Stomach smooth muscle (tissue), 2 donors: ENCODE data around the gene SRRM5.

ENCODE experiments used
- H3K27ac ChIP-seq: one replicate; pipeline ENCODE4 v1.7.0; 2013; ENCODE audit warnings: mild to moderate bottlenecking, low read length, inconsistent platforms
- H3K27me3 ChIP-seq, 2 donors: one replicate each; pipeline ENCODE4 v1.7.0; 2013; ENCODE audit warnings: low read length in 2 of 2; ENCODE audit not compliant: insufficient read depth in 2 of 2, control insufficient read depth in 1 of 2
- H3K36me3 ChIP-seq, 2 donors: one replicate each; pipeline ENCODE4 v1.7.0; 2013; ENCODE audit warnings: low read length in 2 of 2; ENCODE audit not compliant: control insufficient read depth in 2 of 2, insufficient read depth in 2 of 2
- H3K4me1 ChIP-seq: one replicate; pipeline ENCODE4 v1.7.0; 2013; ENCODE audit warnings: low read length; ENCODE audit not compliant: control insufficient read depth, insufficient read depth
- H3K4me3 ChIP-seq, 2 donors: one replicate each; pipeline ENCODE4 v1.7.0; 2013; ENCODE audit warnings: low read length in 2 of 2
- H3K9ac ChIP-seq, 2 donors: one replicate each; pipeline ENCODE4 v1.7.0; 2013; ENCODE audit warnings: low read length in 2 of 2, mild to moderate bottlenecking in 1 of 2
- H3K9me3 ChIP-seq, 2 donors: one replicate each; pipeline ENCODE4 v1.7.0; 2013; ENCODE audit warnings: low read length in 2 of 2; ENCODE audit not compliant: control insufficient read depth in 2 of 2
- donor health status: healthy.
- donor health status: Pancreatic carcinoma.

SRRM5 gene, protein sequence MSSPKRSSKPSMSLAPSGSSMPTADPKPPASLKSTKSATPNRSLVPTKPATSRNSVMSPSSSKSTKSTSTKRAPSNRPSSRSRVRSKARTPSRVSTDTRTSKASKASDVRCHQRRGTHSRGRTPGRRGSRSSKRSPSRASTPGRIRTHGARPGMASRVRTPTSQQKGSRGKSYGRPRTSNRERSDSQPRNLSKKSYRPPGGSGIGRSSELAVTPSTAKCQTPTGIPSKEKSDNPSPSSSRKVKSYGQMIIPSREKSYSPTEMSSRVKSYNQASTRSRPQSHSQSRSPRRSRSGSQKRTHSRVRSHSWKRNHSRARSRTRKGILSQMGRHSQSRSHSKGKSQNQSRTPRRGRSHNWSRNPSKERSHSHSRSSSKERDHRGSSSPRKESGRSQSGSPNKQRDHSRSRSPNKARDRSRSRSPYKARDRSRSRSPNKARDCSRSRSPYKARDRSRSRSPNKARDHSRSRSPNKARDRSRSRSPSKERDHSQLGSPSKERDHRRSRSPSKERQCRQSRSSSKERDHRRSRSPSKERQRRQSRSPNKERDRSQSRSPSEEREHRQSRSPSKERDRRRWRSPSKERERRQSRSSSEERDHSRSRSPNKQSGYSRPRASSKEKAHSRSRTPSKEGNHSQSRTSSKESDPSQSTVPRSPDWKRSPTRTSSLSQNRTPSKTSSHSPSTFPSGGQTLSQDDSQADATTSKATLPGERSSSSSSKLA

DNA sequence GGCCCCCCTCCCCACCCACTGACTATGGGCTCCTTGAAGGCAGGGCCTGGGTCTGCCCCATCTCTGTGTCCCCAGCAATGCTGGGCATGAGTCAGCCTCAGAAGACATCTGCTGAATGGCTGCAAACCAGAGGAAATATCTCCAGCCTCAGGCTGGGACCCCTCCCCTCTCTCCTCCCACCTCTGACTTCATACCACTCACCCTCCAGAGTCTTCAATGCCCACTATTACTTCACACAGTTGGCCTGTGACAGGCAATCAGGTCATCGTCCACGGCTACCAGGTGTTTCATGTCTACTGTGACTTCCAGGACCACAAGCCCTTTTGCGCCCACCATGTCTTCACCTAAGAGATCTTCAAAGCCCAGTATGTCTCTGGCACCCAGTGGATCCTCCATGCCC lies at the start of gene SRRM5:
TSS of gene SRRM5 (plus strand) at position 301 of the 400 bp plus-strand sequence. CDS start at position 335, 34 bp downstream.
- Histone ChIP-seq H3K9ac (no peak within 1 kb of the TSS), H3K4me3 (no peak within 1 kb of the TSS), H3K9me3 (no peaks in the 10 kb centered on the region), H3K27ac (no peak within 1 kb of the TSS), H3K4me1 (no peaks in the 10 kb centered on the region), H3K36me3 (peaks cover 19 to 23% of the 10 kb centered on the region in 2 donors), H3K27me3 (no peaks in the 10 kb centered on the region)

DNA sequence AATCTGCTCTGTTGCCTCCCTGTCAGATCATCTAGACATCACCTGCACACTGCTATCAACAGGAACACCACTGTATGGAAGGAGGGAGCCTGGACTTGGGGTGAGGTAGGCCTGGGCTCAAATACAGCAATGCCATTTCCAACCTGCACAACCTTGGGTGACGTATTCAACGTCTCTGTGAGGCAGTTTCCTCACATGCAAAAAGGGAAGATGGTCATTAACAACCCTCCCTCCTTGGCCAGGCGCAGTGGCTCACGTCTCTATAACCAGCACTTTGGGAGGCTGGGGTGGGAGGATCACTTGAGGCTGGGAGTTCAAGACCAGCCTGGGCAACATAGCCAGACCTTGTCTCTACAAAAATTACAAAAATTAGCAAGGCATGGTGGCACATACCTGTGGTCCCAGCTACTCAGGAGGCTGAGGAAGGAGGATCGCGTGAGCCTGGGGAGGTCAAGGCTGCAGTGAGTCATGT lies 49.6 kb upstream of the SRRM5 start:
- Histone ChIP-seq H3K9me3 (no peaks in the 10 kb centered on the region), H3K27ac (peak overlapping the region; percentile 62), H3K9ac (no peak overlapping the region), H3K4me1 (peaks cover 18% of the 10 kb centered on the region), H3K4me3 (peak overlapping the region in 1 of 2 donors; percentile 40), H3K27me3 (no peaks in the 10 kb centered on the region), H3K36me3 (peaks cover 11 to 13% of the 10 kb centered on the region in 2 donors)

DNA sequence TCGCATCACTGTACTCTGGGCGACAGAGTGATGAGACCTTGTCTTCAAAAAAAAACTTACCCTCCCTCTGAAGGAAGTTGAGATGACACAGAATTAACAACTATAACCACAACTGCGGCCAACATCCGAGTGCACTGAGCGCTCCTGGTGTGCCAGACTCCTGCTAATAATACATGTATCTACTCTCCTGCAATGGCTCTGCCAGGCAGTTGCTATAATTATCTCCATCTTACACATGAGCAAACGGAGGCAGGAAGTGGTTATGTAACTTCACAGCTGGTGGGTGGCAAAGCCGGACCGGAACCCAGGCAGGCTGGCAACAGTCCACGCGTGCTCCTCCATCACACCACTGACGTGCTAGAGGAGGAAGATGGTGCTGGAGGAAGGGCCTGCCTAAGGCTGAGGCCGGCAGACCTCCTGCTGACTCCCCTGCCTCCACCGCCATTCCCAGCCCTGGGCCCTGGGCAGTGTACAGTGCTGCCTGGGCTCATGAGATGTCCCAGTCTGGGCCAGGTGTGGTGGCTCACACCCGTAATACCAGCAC lies 49.1 kb upstream of the SRRM5 start:
- Histone ChIP-seq H3K27ac (peak overlapping the region; percentile 62), H3K9me3 (no peaks in the 10 kb centered on the region), H3K4me3 (peak overlapping the region in 1 of 2 donors; percentile 40), H3K4me1 (peaks cover 18% of the 10 kb centered on the region), H3K9ac (no peak overlapping the region), H3K36me3 (peaks cover 10 to 11% of the 10 kb centered on the region in 2 donors), H3K27me3 (no peaks in the 10 kb centered on the region)

DNA sequence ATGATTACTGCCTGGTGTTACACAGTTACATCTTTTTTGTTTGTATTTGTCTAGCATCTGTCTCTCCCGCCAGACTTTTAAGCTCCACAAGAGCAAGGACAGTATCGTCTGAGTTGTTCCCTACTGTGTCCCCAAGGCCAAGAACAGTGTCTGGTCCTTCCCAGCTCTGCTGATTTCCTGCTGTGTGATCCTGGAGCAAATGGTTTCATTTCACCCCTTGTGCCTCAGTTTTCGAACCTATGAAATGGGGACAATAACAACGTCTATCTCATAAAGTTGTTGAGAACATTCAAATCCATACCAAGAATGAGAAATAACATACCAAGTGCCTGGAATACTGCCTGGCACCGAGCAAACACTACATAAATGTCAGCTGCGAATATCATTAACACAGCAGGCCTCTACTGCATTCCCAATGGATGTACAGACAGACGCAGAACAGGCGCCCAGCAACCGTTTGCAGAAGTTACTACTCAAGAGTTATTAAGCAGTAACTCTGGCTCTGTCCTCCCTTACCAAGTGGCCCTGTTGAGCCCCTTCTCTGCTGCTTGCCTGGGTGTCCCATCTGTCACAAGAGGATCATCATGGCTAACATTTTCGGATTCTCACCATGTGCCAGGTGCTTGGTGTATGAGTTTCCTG lies 48.0 kb upstream of the SRRM5 start:
- Histone ChIP-seq H3K27ac (no peak overlapping the region), H3K9ac (no peak overlapping the region), H3K4me1 (peaks cover 18% of the 10 kb centered on the region), H3K9me3 (no peaks in the 10 kb centered on the region), H3K27me3 (no peaks in the 10 kb centered on the region), H3K36me3 (peaks cover 8 to 11% of the 10 kb centered on the region in 2 donors), H3K4me3 (no peak overlapping the region)

DNA sequence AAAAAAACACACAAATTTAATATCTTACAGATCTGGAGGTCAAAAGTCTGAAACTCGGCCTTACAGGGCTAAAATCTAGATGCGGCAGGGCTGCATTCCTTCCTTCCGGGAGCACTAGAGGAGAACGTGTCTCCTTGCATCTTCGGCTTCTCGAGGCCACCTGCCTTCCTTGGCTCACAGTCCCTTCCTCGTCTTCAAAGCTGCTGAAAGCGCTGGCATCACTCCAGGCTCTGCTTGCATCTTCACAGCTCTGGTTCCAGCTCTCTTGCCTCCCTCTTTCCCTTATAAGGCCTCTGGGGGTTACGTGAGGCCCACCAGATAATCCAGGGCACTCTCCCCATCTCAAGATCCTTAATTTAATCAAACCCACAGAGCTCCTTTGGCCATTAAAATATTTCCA lies 47.1 kb upstream of the SRRM5 start:
- peaks cover 8 to 11% of the 10 kb centered on the region in 2 donors for H3K36me3 ChIP-seq
- H3K9me3 ChIP-seq: no peaks in the 10 kb centered on the region
- H3K27ac ChIP-seq: no peak overlapping the region
- no peak overlapping the region for H3K9ac ChIP-seq
- no peak overlapping the region for H3K4me3 ChIP-seq
- no peaks in the 10 kb centered on the region for H3K27me3 ChIP-seq
- H3K4me1 ChIP-seq: peaks cover 18% of the 10 kb centered on the region

DNA sequence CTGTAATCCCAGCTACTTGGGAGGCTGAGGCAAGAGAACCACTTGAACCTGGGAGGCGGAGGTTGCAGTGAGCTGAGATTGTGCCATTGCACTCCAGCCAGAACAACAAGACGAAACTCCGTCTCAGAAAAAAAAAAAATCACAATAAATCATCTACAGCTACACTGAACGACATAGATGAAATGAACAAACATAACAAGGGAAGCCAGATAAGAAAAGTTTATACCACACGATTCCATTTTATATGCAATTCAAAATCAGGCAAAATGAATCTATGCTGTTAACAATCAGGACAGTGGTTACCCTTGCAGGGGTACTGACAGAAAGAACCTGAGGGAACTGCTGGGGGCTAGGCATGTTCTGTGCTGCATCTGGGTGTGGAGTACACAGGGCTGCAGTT lies 42.2 kb upstream of the SRRM5 start:
- Histone ChIP-seq H3K4me1 (peaks cover 8% of the 10 kb centered on the region), H3K9ac (no peak overlapping the region), H3K36me3 (no peaks in the 10 kb centered on the region), H3K4me3 (no peak overlapping the region), H3K27me3 (no peaks in the 10 kb centered on the region), H3K27ac (no peak overlapping the region), H3K9me3 (no peaks in the 10 kb centered on the region)

DNA sequence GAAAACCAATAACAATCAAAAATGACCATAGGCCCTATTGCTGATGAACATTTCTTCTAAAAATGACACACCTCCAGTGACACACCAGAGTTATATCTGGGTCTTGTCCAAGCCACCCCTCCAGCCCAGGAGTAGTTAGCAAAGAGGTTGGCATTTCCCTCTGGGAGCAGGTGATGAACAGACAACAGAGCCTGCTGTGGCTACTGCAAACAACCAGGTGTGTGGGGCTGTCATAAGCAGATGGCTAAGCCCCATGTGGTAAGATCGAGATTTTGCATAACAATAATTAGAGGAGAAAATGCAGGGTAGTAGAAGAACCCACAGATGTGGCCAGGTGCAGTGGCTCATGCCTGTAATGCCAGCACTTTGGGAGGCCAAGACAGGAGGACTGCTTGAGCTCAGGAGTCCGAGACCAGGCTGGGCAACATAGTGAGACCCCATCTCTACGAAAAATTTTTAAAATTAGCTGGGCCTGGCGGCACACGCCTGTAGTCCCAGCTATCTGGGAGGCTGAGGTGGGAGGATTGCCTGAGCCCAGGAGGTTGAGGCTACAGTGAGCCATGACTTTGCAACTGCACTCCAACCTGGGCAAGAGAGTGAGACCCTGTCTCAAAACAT lies 41.6 kb upstream of the SRRM5 start:
- H3K4me3 ChIP-seq: no peak overlapping the region
- H3K27ac ChIP-seq: no peak overlapping the region
- no peaks in the 10 kb centered on the region for H3K9me3 ChIP-seq
- peaks cover 10% of the 10 kb centered on the region for H3K4me1 ChIP-seq
- H3K27me3 ChIP-seq: no peaks in the 10 kb centered on the region
- no peak overlapping the region for H3K9ac ChIP-seq
- H3K36me3 ChIP-seq: no peaks in the 10 kb centered on the region

DNA sequence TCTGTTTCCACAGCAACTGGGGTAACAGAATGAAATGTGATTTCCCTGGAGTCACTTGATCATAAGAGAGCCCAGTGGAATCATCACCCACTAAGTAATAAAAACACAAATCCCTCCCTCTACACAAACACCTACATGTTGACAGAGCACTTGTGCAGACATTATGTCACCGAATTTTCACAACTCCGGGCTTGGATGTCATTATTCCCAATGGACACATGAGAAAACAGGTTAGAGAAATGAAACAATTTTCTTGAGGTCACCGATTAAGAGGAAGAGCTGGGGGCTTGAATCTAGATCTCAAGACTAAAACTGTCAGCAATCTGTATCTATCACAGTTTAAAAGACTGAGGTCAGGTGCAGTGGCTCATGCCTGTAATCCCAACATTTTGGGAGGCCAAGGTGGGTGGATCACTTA lies 39.7 kb upstream of the SRRM5 start:
- no peaks in the 10 kb centered on the region for H3K27me3 ChIP-seq

DNA sequence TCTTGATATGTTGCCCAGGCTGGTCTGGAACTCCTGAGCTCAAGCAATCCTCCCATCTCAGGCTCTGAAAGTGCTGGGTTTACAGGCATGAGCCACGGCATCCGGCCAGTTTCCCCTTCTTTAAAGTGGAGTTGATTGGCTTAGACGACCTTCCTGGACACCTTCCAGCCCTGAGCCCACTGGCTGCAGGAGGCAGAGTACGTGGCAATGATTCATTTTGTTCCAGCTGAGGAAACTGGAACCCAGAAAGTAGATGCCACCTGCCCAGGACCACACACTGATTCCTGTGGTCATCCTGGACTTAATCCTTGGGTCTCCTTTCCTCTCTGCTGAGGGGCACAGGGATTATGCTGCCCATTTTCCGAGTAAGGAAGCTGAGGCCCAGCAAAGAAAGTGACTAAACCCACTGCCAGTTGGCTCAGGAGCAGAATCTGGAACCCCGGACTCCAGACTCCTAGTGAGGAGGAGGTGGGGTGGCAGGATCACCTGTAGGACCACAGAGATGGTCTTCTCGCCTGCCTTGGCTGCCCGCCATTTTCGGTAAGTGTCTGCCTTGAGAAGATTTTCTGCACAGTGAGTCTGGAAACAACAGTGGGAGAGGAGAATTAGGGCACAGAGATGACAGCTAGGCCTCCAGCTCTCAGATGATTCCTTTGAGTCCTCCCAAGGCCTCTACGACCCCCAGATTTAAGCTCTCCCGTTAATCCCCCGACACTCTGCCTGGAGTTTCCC lies 37.3 kb upstream of the SRRM5 start:
- H3K27me3 ChIP-seq: no peaks in the 10 kb centered on the region
- no peaks in the 10 kb centered on the region for H3K36me3 ChIP-seq
- peaks cover 15% of the 10 kb centered on the region for H3K4me1 ChIP-seq
- peak overlapping the region; percentile 95 to 100 for H3K4me3 ChIP-seq
- H3K9me3 ChIP-seq: no peaks in the 10 kb centered on the region
- H3K9ac ChIP-seq: peak overlapping the region; percentile 98 to 99
- H3K27ac ChIP-seq: peak overlapping the region; percentile 90

More for the DNA sequence above, 39.7 kb upstream of the SRRM5 start:
- no peak overlapping the region for H3K4me3 ChIP-seq
- no peaks in the 10 kb centered on the region for H3K9me3 ChIP-seq
- no peak overlapping the region for H3K27ac ChIP-seq
- H3K36me3 ChIP-seq: no peaks in the 10 kb centered on the region
- peaks cover 15% of the 10 kb centered on the region for H3K4me1 ChIP-seq
- no peak overlapping the region for H3K9ac ChIP-seq
